NCI-H146 (cell line): Measurements from ENCODE around the gene CLEC2D.
"Not testable (repeated sequence)": the region's sequence is repeated elsewhere in the genome, so short reads cannot be mapped to it uniquely, and the experiment has no call there.

ENCODE experiments used
- DNase-seq: peaks from one replicate; lab custom pipeline; 2025; lab: John Stamatoyannopoulos, UW

The CLEC2D gene

GRCh38 chr12:9730591-9730990, 61.1 kb downstream of the CLEC2D start:
- DNase-seq = no peak

GRCh38 chr12:9731393-9731792, 61.9 kb downstream of the CLEC2D start:
- no peak for DNase-seq

- no peak for DNase-seq
These were observed 62.3 kb downstream of the CLEC2D start for GRCh38 chr12:9731797-9732196.

GRCh38 chr12:9732921-9733461, 63.5 kb downstream of the CLEC2D start, which contains the start of gene CLECL1:
CLECL1 (minus strand) TSS chr12:9733097.
- no peak for DNase-seq

GRCh38 chr12:9735601-9736000, 66.1 kb downstream of the CLEC2D start:
- DNase-seq = no peak

- DNase-seq = no peak
These were observed 67.6 kb downstream of the CLEC2D start for GRCh38 chr12:9736936-9737705.

- peak; percentile 4 for DNase-seq
These were observed 69.4 kb downstream of the CLEC2D start for GRCh38 chr12:9738905-9739304.

GRCh38 chr12:9739404-9740105, 70.0 kb downstream of the CLEC2D start:
- not testable (repeated sequence) for DNase-seq

- DNase-seq = no peak
These were observed 70.7 kb downstream of the CLEC2D start for GRCh38 chr12:9740106-9740750.

GRCh38 chr12:9741726-9742125, 72.2 kb downstream of the CLEC2D start:
- no peak for DNase-seq

- no peak for DNase-seq
These were observed 73.1 kb downstream of the CLEC2D start for GRCh38 chr12:9742661-9743060.

- DNase-seq = no peak
These were observed 75.7 kb downstream of the CLEC2D start for GRCh38 chr12:9745199-9745598.
